HCT116 (cell line): ENCODE data around the gene KCNQ4.

Experiments
- EZH2 ChIP-seq: fragments of 200-600 bp; sonication (generic); IDR thresholded peaks from 2 replicates; pipeline ENCODE4 v1.6.1; 2017; ENCODE audit warnings: antibody characterized with exemption, mixed run types
- EZH2phosphoT487 ChIP-seq: fragments of 200-600 bp; IDR thresholded peaks from 2 replicates; pipeline ENCODE4 v1.6.1; 2018; ENCODE audit warnings: antibody characterized with exemption, borderline replicate concordance
- POLR2A ChIP-seq: IDR thresholded peaks from 2 replicates; pipeline ENCODE4 v1.7.0; 2011; ENCODE audit warnings: borderline replicate concordance; ENCODE audit not compliant: insufficient read depth, insufficient read length; ENCODE audit errors: extremely low read depth
- POLR2AphosphoS5 ChIP-seq: IDR thresholded peaks from 2 replicates; pipeline ENCODE4 v1.6.1; 2011; ENCODE audit warnings: mild to moderate bottlenecking, low read depth, low read length, moderate library complexity
- SP1 ChIP-seq: IDR thresholded peaks from 2 replicates; pipeline ENCODE4 v1.6.1; 2012; ENCODE audit warnings: low read depth
- TCF7L2 ChIP-seq: IDR thresholded peaks from 2 replicates; pipeline ENCODE4 v1.7.0; 2011; ENCODE audit warnings: borderline replicate concordance, inconsistent platforms; ENCODE audit not compliant: insufficient read depth, insufficient read length; ENCODE audit errors: extremely low read depth
- YY1 ChIP-seq: IDR thresholded peaks from 2 replicates; pipeline ENCODE4 v1.6.1; 2011; ENCODE audit warnings: low read length, low read depth, moderate library complexity, mild to moderate bottlenecking; ENCODE audit not compliant: insufficient replicate concordance; ENCODE audit errors: extremely low read depth
- ZFX ChIP-seq: fragments of 450-650 bp; IDR thresholded peaks from 2 replicates; pipeline ENCODE4 v1.6.1; 2017
- ZNF274 ChIP-seq: fragments of 200-500 bp; sonication (Bioruptor generic); IDR thresholded peaks from 2 replicates; pipeline ENCODE4 v1.6.1; 2014; ENCODE audit warnings: mild to moderate bottlenecking, low read depth, low read length, inconsistent platforms
- TF ChIP-seq, protein P1 (sequence below): IDR thresholded peaks from 2 replicates; pipeline ENCODE4 v1.6.1; 2012
- TF ChIP-seq, protein P2 (sequence below), 3 experiments: fragments of 200-600 bp in 1 of 3; sonication (generic) in 1 of 3; IDR thresholded peaks in 2 of 3; conservative IDR thresholded peaks in 1 of 3; 2 replicates each; pipeline ENCODE4 v1.5.1; 2012 to 2017; ENCODE audit warnings: low read depth in 2 of 3, low read length in 2 of 3, antibody characterized with exemption in 1 of 3, borderline replicate concordance in 1 of 3, control low read depth in 1 of 3, mild to moderate bottlenecking in 1 of 3, mixed read lengths in 1 of 3, mixed run types in 1 of 3, moderate library complexity in 1 of 3; ENCODE audit not compliant: insufficient read depth in 1 of 3
- TF ChIP-seq, protein P3 (sequence below): IDR thresholded peaks from 2 replicates; pipeline ENCODE4 v1.6.1; 2012; ENCODE audit warnings: low read depth

DNA sequence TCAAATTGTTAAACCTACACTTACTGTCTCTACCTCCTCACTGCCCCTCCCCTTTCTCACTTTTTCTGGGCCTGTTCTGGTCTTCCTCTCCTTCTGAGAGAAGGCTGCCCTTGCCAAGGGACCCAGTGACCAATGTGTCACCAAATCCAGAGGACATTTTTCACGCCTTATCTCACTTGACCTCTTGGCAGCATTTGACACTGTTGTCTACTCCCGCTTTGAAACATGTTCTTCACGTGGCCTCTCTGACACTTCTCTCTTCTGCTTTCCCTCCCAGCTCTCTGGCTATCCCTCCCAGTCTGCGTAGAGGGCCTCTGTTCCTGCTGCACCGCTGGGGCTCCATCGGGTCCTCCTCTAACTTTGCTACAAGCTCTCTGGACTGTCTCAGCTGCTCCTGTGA is 25.3 kb downstream of the KCNQ4 start:
- TF ChIP-seq SP1 = no peak
- TF ChIP-seq, protein P1, sequence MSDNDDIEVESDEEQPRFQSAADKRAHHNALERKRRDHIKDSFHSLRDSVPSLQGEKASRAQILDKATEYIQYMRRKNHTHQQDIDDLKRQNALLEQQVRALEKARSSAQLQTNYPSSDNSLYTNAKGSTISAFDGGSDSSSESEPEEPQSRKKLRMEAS = no peak
- no peak for TF ChIP-seq EZH2
- no peak for TF ChIP-seq POLR2AphosphoS5
- no peak for TF ChIP-seq TCF7L2
- TF ChIP-seq EZH2phosphoT487 = no peak
- TF ChIP-seq POLR2A = no peak
- TF ChIP-seq, protein P2, sequence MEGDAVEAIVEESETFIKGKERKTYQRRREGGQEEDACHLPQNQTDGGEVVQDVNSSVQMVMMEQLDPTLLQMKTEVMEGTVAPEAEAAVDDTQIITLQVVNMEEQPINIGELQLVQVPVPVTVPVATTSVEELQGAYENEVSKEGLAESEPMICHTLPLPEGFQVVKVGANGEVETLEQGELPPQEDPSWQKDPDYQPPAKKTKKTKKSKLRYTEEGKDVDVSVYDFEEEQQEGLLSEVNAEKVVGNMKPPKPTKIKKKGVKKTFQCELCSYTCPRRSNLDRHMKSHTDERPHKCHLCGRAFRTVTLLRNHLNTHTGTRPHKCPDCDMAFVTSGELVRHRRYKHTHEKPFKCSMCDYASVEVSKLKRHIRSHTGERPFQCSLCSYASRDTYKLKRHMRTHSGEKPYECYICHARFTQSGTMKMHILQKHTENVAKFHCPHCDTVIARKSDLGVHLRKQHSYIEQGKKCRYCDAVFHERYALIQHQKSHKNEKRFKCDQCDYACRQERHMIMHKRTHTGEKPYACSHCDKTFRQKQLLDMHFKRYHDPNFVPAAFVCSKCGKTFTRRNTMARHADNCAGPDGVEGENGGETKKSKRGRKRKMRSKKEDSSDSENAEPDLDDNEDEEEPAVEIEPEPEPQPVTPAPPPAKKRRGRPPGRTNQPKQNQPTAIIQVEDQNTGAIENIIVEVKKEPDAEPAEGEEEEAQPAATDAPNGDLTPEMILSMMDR (IDR thresholded peaks at IDR 0.05 in 2 of 3, conservative IDR thresholded peaks at IDR 0.05 in 1 of 3; ENCODE audit: borderline replicate concordance in 1 of 3, insufficient read depth in 1 of 3, low read depth in 2 of 3, low read length in 2 of 3) = no peak
- TF ChIP-seq ZNF274 = no peak
- no peak for TF ChIP-seq ZFX
- TF ChIP-seq, protein P3, sequence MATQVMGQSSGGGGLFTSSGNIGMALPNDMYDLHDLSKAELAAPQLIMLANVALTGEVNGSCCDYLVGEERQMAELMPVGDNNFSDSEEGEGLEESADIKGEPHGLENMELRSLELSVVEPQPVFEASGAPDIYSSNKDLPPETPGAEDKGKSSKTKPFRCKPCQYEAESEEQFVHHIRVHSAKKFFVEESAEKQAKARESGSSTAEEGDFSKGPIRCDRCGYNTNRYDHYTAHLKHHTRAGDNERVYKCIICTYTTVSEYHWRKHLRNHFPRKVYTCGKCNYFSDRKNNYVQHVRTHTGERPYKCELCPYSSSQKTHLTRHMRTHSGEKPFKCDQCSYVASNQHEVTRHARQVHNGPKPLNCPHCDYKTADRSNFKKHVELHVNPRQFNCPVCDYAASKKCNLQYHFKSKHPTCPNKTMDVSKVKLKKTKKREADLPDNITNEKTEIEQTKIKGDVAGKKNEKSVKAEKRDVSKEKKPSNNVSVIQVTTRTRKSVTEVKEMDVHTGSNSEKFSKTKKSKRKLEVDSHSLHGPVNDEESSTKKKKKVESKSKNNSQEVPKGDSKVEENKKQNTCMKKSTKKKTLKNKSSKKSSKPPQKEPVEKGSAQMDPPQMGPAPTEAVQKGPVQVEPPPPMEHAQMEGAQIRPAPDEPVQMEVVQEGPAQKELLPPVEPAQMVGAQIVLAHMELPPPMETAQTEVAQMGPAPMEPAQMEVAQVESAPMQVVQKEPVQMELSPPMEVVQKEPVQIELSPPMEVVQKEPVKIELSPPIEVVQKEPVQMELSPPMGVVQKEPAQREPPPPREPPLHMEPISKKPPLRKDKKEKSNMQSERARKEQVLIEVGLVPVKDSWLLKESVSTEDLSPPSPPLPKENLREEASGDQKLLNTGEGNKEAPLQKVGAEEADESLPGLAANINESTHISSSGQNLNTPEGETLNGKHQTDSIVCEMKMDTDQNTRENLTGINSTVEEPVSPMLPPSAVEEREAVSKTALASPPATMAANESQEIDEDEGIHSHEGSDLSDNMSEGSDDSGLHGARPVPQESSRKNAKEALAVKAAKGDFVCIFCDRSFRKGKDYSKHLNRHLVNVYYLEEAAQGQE = no peak
- TF ChIP-seq YY1 = no peak
